Measurements from ENCODE around the gene SUSD1. TPM values are rescaled to one million over a fixed set of nuclear protein-coding genes. Genes with fewer than 3 reads are reported as not detected.

Gene SUSD1
- total RNA-seq, 1 experiment from 2014 or later, result 15.3 TPM

- CTCF ChIA-PET, result no interaction called here
- no TSS peak for BruUV-seq (replicated peaks)
- H3K4me3 ChIP-seq (ENCODE audit: low read depth in 2 of 2, low read length in 2 of 2), result no peak overlapping the region
- H3K36me3 ChIP-seq (ENCODE audit: control insufficient read depth, insufficient read depth, low read length), result no peaks in the 10 kb centered on the region
- in situ Hi-C loops (cut with HindIII; ENCODE audit: low pct_unique_long_range_greater_than_20kb, low sequenced_read_pairs) (no loop called here), intact Hi-C loops (cut with micrococcal nuclease; ENCODE audit: unreplicated experiment) (no loop called here)
- no peaks in the 10 kb centered on the region for H3K9me3 ChIP-seq (ENCODE audit: control insufficient read depth, insufficient read depth, low read depth, low read length)
- POLR2A ChIA-PET, result no interaction called here
- no peak overlapping the region for H3K27ac ChIP-seq (ENCODE audit: low read length)
- ATAC-seq (no peak), DNase-seq (ENCODE audit: low read depth, low spot score) (no peak)
- TF ChIP-seq TCF7L2 (IDR thresholded peaks at IDR 0.05; ENCODE audit: low read depth, low read length), result no peak
- TF ChIP-seq SIN3A (IDR thresholded peaks at IDR 0.05; ENCODE audit: borderline replicate concordance, insufficient read depth, low read depth, low read length), result no peak
- TF ChIP-seq REST (IDR thresholded peaks at IDR 0.05; ENCODE audit: insufficient read depth in 1 of 2, low read depth in 2 of 2, low read length in 1 of 2), result no peak
- no peak for TF ChIP-seq CTCF (IDR thresholded peaks at IDR 0.05)
- TF ChIP-seq POLR2AphosphoS5 (IDR thresholded peaks at IDR 0.05; ENCODE audit: low read depth, low read length), result no peak
- H3K27me3 ChIP-seq (ENCODE audit: control insufficient read depth, insufficient read depth, low read length), result no peaks in the 10 kb centered on the region
- no peaks in the 10 kb centered on the region for H3K4me1 ChIP-seq (ENCODE audit: control insufficient read depth, insufficient read depth, low read length)
Observed at GRCh38 chr9:112186695-112187094, 11.6 kb upstream of the SUSD1 start.

GRCh38 chr9:112184946-112185345 is 9.8 kb upstream of the SUSD1 start:
- CTCF ChIA-PET, result interaction anchor here (0.6 kb wide), 2 partner anchors 181 to 199 kb away, joined by 3 to 4 read pairs; no protein-coding TSS in a partner anchor
- Histone ChIP-seq H3K36me3 (ENCODE audit: control insufficient read depth, insufficient read depth, low read length) (no peaks in the 10 kb centered on the region), H3K4me1 (ENCODE audit: control insufficient read depth, insufficient read depth, low read length) (peaks cover 7% of the 10 kb centered on the region), H3K4me3 (ENCODE audit: low read depth in 2 of 2, low read length in 2 of 2) (no peak overlapping the region), H3K27ac (ENCODE audit: low read length) (no peak overlapping the region), H3K9me3 (ENCODE audit: control insufficient read depth, insufficient read depth, low read depth, low read length) (no peaks in the 10 kb centered on the region), H3K27me3 (ENCODE audit: control insufficient read depth, insufficient read depth, low read length) (no peaks in the 10 kb centered on the region)
- ATAC-seq, result no peak
- in situ Hi-C loops (cut with HindIII; ENCODE audit: low pct_unique_long_range_greater_than_20kb, low sequenced_read_pairs) (no loop called here), intact Hi-C loops (cut with micrococcal nuclease; ENCODE audit: unreplicated experiment) (no loop called here)
- POLR2A ChIA-PET, result no interaction called here
- TF ChIP-seq POLR2AphosphoS5 (IDR thresholded peaks at IDR 0.05; ENCODE audit: low read depth, low read length), result no peak
- no peak for TF ChIP-seq CTCF (IDR thresholded peaks at IDR 0.05)
- no peak for TF ChIP-seq REST (IDR thresholded peaks at IDR 0.05; ENCODE audit: insufficient read depth in 1 of 2, low read depth in 2 of 2, low read length in 1 of 2)
- TF ChIP-seq TCF7L2 (IDR thresholded peaks at IDR 0.05; ENCODE audit: low read depth, low read length), result no peak
- no peak for TF ChIP-seq SIN3A (IDR thresholded peaks at IDR 0.05; ENCODE audit: borderline replicate concordance, insufficient read depth, low read depth, low read length)
- no TSS peak for BruUV-seq (replicated peaks)
- DNase-seq (ENCODE audit: low read depth, low spot score), result no peak
